K562 (cell line): ENCODE data around the gene ITGA7. TPM values are rescaled to one million over a fixed set of nuclear protein-coding genes. Genes with fewer than 3 reads are reported as not detected.

Source experiments
- FUS ChIP-seq: fragments of 200-400 bp; formaldehyde crosslinking; optimal IDR thresholded peaks from 2 replicates; pipeline ENCODE3; 2017; ENCODE audit warnings: low read depth, low read length
- PHF21A ChIP-seq: fragments of 450-650 bp; IDR thresholded peaks from 2 replicates; pipeline ENCODE4 v1.6.1; 2017; ENCODE audit warnings: low read depth, borderline replicate concordance
- RB1 ChIP-seq: fragments of 450-650 bp; IDR thresholded peaks from 2 replicates; pipeline ENCODE4 v1.6.1; 2017; ENCODE audit warnings: low read depth, mild to moderate bottlenecking
- YBX1 ChIP-seq: fragments of 450-650 bp; IDR thresholded peaks from 2 replicates; pipeline ENCODE4 v1.7.1; 2016; ENCODE audit warnings: mild to moderate bottlenecking
- ZNF75A ChIP-seq: fragments of 450-650 bp; formaldehyde crosslinking; IDR thresholded peaks from 2 replicates; pipeline ENCODE4 v1.4.0; 2020; ENCODE audit warnings: mild to moderate bottlenecking
- polyA plus RNA-seq, 8 experiments: library from polyadenylated mRNA; depleted of rRNA in 4 of 8; stranded (reverse) in 5 of 8; unstranded in 3 of 8; fragments of >200 nt; fragmentation: Nextera tagmentation in 2 of 8; fragmentation: Illumina TruSeq in 1 of 8; extraction: Ambion mirVana in 2 of 8; extraction: Trizol in 1 of 8; gene quantifications; 2 replicates each; pipeline versions ENCODE4 v1.2.1 to v1.2.3, GENCODE V29; 2011 to 2014; ENCODE audit warnings: inconsistent platforms in 1 of 8, missing spikeins in 1 of 8
- total RNA-seq, 7 experiments: library from RNA; depleted of rRNA in 6 of 7; stranded (reverse); fragments of >200 nt in 6 of 7; fragmentation: Illumina TruSeq in 2 of 7; extraction: Trizol in 2 of 7; gene quantifications; 2 replicates each; pipeline versions ENCODE4 v1.2.1 to v1.2.3, GENCODE V29; 2011 to 2021; ENCODE audit warnings: low replicate concordance in 1 of 7
- TF ChIP-seq, protein P1 (sequence below), 3 experiments: fragments of 200-800 bp in 1 of 3; fragments of 250-450 bp in 1 of 3; fragments of 450-650 bp in 1 of 3; sonication (Bioruptor Pico) in 1 of 3; sonication (Bioruptor generic) in 1 of 3; formaldehyde crosslinking in 1 of 3; IDR thresholded peaks; 2 replicates each; pipeline versions ENCODE4 v1.6.1 to v1.8.0; 2016 to 2022; ENCODE audit warnings: mild to moderate bottlenecking in 2 of 3, missing genetic modification characterization in 2 of 3, missing compliant biosample characterization in 1 of 3, moderate library complexity in 1 of 3
- TF ChIP-seq, protein P2 (sequence below): sonication (generic); formaldehyde crosslinking; IDR thresholded peaks from 2 replicates; pipeline ENCODE4 v1.5.0; 2020; ENCODE audit warnings: missing genetic modification reagents

ITGA7 gene
- total and polyA plus RNA-seq, 9 of the 15 experiments (the other 6 are each of a cell fraction or from before 2014, with no cell fraction given): 0.11 to 2.3 (median 0.56) TPM; not detected in 1

DNA sequence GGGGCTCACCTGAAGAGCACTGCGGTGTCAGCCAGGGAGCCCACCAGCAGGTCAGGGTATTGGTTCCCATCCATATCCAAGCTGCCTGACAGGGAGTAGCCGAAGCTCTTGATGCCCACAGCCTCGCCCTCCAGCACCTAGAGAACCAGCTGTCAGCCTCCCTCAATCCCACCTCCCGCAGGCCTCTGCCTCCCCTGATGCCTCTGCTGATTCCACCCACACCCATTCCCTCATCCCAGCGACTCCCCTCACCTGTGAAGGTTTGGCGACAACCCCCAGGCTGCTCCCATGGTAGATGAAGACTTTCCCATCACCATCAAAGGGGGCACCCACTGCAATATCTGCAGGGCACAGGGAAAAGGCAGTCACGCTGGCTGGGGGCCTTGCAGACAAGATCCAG lies 10.0 kb downstream of the ITGA7 start (continued):
- TF ChIP-seq, protein P1, sequence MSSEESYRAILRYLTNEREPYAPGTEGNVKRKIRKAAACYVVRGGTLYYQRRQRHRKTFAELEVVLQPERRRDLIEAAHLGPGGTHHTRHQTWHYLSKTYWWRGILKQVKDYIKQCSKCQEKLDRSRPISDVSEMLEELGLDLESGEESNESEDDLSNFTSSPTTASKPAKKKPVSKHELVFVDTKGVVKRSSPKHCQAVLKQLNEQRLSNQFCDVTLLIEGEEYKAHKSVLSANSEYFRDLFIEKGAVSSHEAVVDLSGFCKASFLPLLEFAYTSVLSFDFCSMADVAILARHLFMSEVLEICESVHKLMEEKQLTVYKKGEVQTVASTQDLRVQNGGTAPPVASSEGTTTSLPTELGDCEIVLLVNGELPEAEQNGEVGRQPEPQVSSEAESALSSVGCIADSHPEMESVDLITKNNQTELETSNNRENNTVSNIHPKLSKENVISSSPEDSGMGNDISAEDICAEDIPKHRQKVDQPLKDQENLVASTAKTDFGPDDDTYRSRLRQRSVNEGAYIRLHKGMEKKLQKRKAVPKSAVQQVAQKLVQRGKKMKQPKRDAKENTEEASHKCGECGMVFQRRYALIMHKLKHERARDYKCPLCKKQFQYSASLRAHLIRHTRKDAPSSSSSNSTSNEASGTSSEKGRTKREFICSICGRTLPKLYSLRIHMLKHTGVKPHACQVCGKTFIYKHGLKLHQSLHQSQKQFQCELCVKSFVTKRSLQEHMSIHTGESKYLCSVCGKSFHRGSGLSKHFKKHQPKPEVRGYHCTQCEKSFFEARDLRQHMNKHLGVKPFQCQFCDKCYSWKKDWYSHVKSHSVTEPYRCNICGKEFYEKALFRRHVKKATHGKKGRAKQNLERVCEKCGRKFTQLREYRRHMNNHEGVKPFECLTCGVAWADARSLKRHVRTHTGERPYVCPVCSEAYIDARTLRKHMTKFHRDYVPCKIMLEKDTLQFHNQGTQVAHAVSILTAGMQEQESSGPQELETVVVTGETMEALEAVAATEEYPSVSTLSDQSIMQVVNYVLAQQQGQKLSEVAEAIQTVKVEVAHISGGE (CRISPR knock-in tag; IDR thresholded peaks at IDR 0.05): no peak
- TF ChIP-seq ZNF75A (CRISPR knock-in tag): no peak
- TF ChIP-seq FUS: no peak
- TF ChIP-seq, protein P2, sequence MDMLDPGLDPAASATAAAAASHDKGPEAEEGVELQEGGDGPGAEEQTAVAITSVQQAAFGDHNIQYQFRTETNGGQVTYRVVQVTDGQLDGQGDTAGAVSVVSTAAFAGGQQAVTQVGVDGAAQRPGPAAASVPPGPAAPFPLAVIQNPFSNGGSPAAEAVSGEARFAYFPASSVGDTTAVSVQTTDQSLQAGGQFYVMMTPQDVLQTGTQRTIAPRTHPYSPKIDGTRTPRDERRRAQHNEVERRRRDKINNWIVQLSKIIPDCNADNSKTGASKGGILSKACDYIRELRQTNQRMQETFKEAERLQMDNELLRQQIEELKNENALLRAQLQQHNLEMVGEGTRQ (CRISPR knock-in tag): no peak
- TF ChIP-seq RB1: no peak
- TF ChIP-seq YBX1: no peak
- no peak for TF ChIP-seq PHF21A
